Stimulated activated CD8-positive, alpha-beta memory T cell treated with anti-CD3 and anti-CD28 coated beads, Interleukin-4, amount 100 ng/mL, for 24 hours (primary cell): Measurements from ENCODE around the gene SIRPB2.

ENCODE experiments used
- DNase-seq: peaks from one replicate; pipeline ENCODE4 v3.0.0-alpha.2; 2020; ENCODE audit warnings: low read depth

SIRPB2 gene

GRCh38 chr20:1471242-1471641 lies 20.0 kb downstream of the SIRPB2 start:
- no peak for DNase-seq

GRCh38 chr20:1469925-1470571 lies 21.2 kb downstream of the SIRPB2 start:
- no peak for DNase-seq

GRCh38 chr20:1469306-1469905 lies 21.8 kb downstream of the SIRPB2 start:
- DNase-seq, result no peak

- DNase-seq, result no peak
These were observed 23.0 kb downstream of the SIRPB2 start for GRCh38 chr20:1468117-1468624.

GRCh38 chr20:1467355-1468116 lies 23.7 kb downstream of the SIRPB2 start:
- no peak for DNase-seq

GRCh38 chr20:1467082-1467354 lies 24.2 kb downstream of the SIRPB2 start:
- no peak for DNase-seq

GRCh38 chr20:1466211-1467081 lies 24.8 kb downstream of the SIRPB2 start, which contains the start of gene NSFL1C:
Gene NSFL1C, minus strand, starts transcription at chr20:1466849. Its CDS starts 25 bp downstream, at chr20:1466824.
- DNase-seq, result peak; percentile 96

- no peak for DNase-seq
These were observed 25.6 kb downstream of the SIRPB2 start for GRCh38 chr20:1465470-1466210.

GRCh38 chr20:1463971-1464570 lies 27.1 kb downstream of the SIRPB2 start:
- no peak for DNase-seq

GRCh38 chr20:1462834-1463233 lies 28.4 kb downstream of the SIRPB2 start:
- no peak for DNase-seq

- DNase-seq, result no peak
These were observed 29.2 kb downstream of the SIRPB2 start for GRCh38 chr20:1462001-1462400.

- DNase-seq, result no peak
These were observed 30.9 kb downstream of the SIRPB2 start for GRCh38 chr20:1460275-1460674.

GRCh38 chr20:1457992-1458391 lies 33.2 kb downstream of the SIRPB2 start:
- no peak for DNase-seq

- DNase-seq, result no peak
These were observed 34.9 kb downstream of the SIRPB2 start for GRCh38 chr20:1456300-1456699.

GRCh38 chr20:1450926-1451491 lies 40.2 kb downstream of the SIRPB2 start:
- no peak for DNase-seq

- DNase-seq, result no peak
These were observed 41.9 kb downstream of the SIRPB2 start for GRCh38 chr20:1449370-1449769.

GRCh38 chr20:1448081-1448620 lies 43.1 kb downstream of the SIRPB2 start:
- DNase-seq, result no peak

- no peak for DNase-seq
These were observed 44.7 kb downstream of the SIRPB2 start for GRCh38 chr20:1446536-1446935.

GRCh38 chr20:1443085-1443484 lies 48.1 kb downstream of the SIRPB2 start:
- no peak for DNase-seq

GRCh38 chr20:1442304-1442703 lies 48.9 kb downstream of the SIRPB2 start:
- DNase-seq, result no peak
